Cardiac fibroblast (primary cell): ENCODE results near the gene TBX15.

ENCODE experiments used
- DNase-seq, 2 donors: peaks; one replicate each; pipeline versions ENCODE4 v3.0.0 to v3.0.0-alpha.2; 2010; ENCODE audit warnings: low read depth in 2 of 2
- H3K4me3 ChIP-seq, 2 donors: replicated peaks in 1 of 2; 1 replicate in 1 of 2; 2 replicates in 1 of 2; pipeline ENCODE4 v1.5.1; 2011; ENCODE audit warnings: low read depth in 2 of 2, low read length in 2 of 2, mild to moderate bottlenecking in 2 of 2, moderate library complexity in 1 of 2
- CTCF ChIP-seq: IDR thresholded peaks from one replicate; pipeline ENCODE4 v1.5.1; 2011; ENCODE audit warnings: low read depth, mild to moderate bottlenecking, low read length, inconsistent platforms

Gene TBX15

GRCh38 chr1:118985640-118986554, 2.2 kb downstream of the TBX15 start:
- no peak for DNase-seq
- peak overlapping the region in 1 of 2 donors; percentile 59 for H3K4me3 ChIP-seq
- no peak for TF ChIP-seq CTCF

- DNase-seq: no peak
- no peak overlapping the region for H3K4me3 ChIP-seq
- no peak for TF ChIP-seq CTCF
Measured at GRCh38 chr1:118984722-118985639, 3.2 kb downstream of the TBX15 start.

- no peak for DNase-seq
- no peak for TF ChIP-seq CTCF
- H3K4me3 ChIP-seq: no peak overlapping the region
Measured at GRCh38 chr1:118984086-118984721, 3.9 kb downstream of the TBX15 start.

GRCh38 chr1:118983558-118984041, 4.5 kb downstream of the TBX15 start:
- no peak for TF ChIP-seq CTCF
- no peak for DNase-seq
- no peak overlapping the region for H3K4me3 ChIP-seq

- no peak for DNase-seq
- H3K4me3 ChIP-seq: no peak overlapping the region
- no peak for TF ChIP-seq CTCF
Measured at GRCh38 chr1:118982821-118983557, 5.2 kb downstream of the TBX15 start.

GRCh38 chr1:118982266-118982665, 5.9 kb downstream of the TBX15 start:
- H3K4me3 ChIP-seq: no peak overlapping the region
- DNase-seq: no peak
- TF ChIP-seq CTCF: no peak
